Posterior cingulate gyrus (tissue), 11 donors: ENCODE data around the gene S100P.

Experiments
- DNase-seq, 10 donors: peaks; one replicate each; pipeline versions ENCODE4 v3.0.0 to v3.0.0-alpha.2; 2020 to 2021; ENCODE audit warnings: mixed read lengths in 3 of 10
- intact Hi-C: fragments of 100-400 bp; cut with DNase I; formaldehyde crosslinking; loops from one replicate; pipeline ENCODE4 v1.15.1; 2023

Gene S100P

GRCh38 chr4:6672541-6673190 is 21.0 kb upstream of the S100P start:
- DNase-seq: peak in 2 of 10 donors; percentile 64 to 80
- intact Hi-C loops: loop anchor here (2.0 kb wide), 1 partner anchor 32 kb away; the partner anchor contains the start of gene MRFAP1

GRCh38 chr4:6673191-6673659 is 20.5 kb upstream of the S100P start:
- intact Hi-C loops: loop anchor here (2.0 kb wide), 1 partner anchor 32 kb away; the partner anchor contains the start of gene MRFAP1
- DNase-seq: peak in 3 of 10 donors; percentile 25 to 94 (median 72)

- intact Hi-C loops: loop anchor here (2.0 kb wide), 1 partner anchor 33 kb away; the partner anchor contains the start of gene MRFAP1
- peak; percentile 89 to 99 (median 92) for DNase-seq
Observed at GRCh38 chr4:6673660-6674499, 19.8 kb upstream of the S100P start.

GRCh38 chr4:6674500-6675149 is 19.1 kb upstream of the S100P start:
- intact Hi-C loops: no loop called here
- DNase-seq: peak in 1 of 10 donors; percentile 55

GRCh38 chr4:6676722-6677558 is 16.7 kb upstream of the S100P start:
- intact Hi-C loops: no loop called here
- DNase-seq: peak in 1 of 10 donors; percentile 68

GRCh38 chr4:6680372-6681034 is 13.2 kb upstream of the S100P start:
- intact Hi-C loops: no loop called here
- peak in 1 of 10 donors; percentile 60 for DNase-seq

- peak in 2 of 10 donors; percentile 37 to 65 for DNase-seq
- intact Hi-C loops: no loop called here
Observed at GRCh38 chr4:6681191-6681590, 12.5 kb upstream of the S100P start.

- intact Hi-C loops: no loop called here
- peak in 1 of 10 donors; percentile 49 for DNase-seq
Observed at GRCh38 chr4:6682862-6683590, 10.7 kb upstream of the S100P start.

GRCh38 chr4:6684656-6685055 is 9.0 kb upstream of the S100P start:
- peak in 1 of 10 donors; percentile 69 for DNase-seq
- intact Hi-C loops: no loop called here

GRCh38 chr4:6686104-6686787 is 7.4 kb upstream of the S100P start:
- DNase-seq: peak in 1 of 10 donors; percentile 52
- intact Hi-C loops: no loop called here

GRCh38 chr4:6687947-6688878 is 5.5 kb upstream of the S100P start:
- intact Hi-C loops: no loop called here
- DNase-seq: peak in 1 of 10 donors; percentile 83

- peak in 7 of 10 donors; percentile 28 to 90 (median 61) for DNase-seq
- intact Hi-C loops: no loop called here
Observed at GRCh38 chr4:6688879-6689505, 4.7 kb upstream of the S100P start.

- DNase-seq: peak in 1 of 10 donors; percentile 70
- intact Hi-C loops: no loop called here
Observed at GRCh38 chr4:6689506-6689960, 4.1 kb upstream of the S100P start.

- DNase-seq: no peak
- intact Hi-C loops: no loop called here
Observed at GRCh38 chr4:6692379-6692778, 1.3 kb upstream of the S100P start.

- no peak for DNase-seq
- intact Hi-C loops: no loop called here
Observed at GRCh38 chr4:6692806-6693205, 872 bp upstream of the S100P start.

GRCh38 chr4:6694177-6694901 is 661 bp downstream of the S100P start:
- intact Hi-C loops: no loop called here
- peak in 1 of 10 donors; percentile 72 for DNase-seq
